A673 (cell line): Measurements from ENCODE around the gene WDFY4.

Source experiments
- EZH2 ChIP-seq: fragments of 200-600 bp; sonication (generic); IDR thresholded peaks from 2 replicates; pipeline ENCODE4 v1.6.1; 2017; ENCODE audit warnings: borderline replicate concordance, low read depth, mild to moderate bottlenecking, mixed read lengths, antibody characterized with exemption, low read length; ENCODE audit not compliant: poor library complexity, severe bottlenecking
- TF ChIP-seq, protein P1 (sequence below): fragments of 300-800, 200-600 bp; sonication (generic); conservative IDR thresholded peaks from 2 replicates; pipeline ENCODE4 v1.5.1; 2017; ENCODE audit warnings: low read depth, mild to moderate bottlenecking, antibody characterized with exemption, low read length, moderate library complexity, mixed read lengths

DNA sequence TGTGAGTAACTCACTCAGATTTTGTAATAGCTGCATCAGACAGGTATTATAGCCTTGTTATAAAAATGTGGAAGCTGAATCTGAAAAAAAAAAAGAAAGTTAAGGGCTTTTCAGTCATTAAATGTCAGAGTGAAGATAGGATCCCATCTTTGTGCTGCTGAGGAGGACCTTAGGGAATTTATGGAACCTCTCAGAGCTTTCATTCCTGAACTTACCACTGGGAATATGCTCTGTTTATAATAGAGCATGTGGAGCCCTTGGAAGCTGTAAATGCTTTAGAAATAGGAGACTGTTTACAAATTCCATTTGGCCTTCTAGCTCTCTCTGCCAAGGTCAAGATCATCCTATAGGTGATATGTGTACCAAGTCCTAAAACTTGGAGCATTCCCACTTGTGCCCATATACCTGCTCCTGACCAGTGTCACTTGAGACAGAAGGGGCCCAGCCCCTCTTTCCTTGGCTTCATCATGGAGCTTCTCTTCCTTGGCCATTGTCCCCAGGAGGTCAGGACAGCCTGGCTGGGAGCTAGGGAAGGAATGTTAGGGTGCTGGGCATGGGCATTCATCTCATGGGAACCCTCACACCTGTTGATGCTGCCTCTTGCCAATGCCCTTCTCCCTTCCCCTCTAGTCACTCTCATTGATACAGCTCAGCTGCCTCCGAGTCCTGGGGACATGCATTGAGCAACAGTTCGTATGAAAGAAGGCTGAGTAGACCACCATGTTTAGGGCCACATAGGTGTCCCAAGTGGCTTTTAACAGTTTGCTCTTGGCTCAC is 149.7 kb downstream of the WDFY4 start:
- TF ChIP-seq, protein P1, sequence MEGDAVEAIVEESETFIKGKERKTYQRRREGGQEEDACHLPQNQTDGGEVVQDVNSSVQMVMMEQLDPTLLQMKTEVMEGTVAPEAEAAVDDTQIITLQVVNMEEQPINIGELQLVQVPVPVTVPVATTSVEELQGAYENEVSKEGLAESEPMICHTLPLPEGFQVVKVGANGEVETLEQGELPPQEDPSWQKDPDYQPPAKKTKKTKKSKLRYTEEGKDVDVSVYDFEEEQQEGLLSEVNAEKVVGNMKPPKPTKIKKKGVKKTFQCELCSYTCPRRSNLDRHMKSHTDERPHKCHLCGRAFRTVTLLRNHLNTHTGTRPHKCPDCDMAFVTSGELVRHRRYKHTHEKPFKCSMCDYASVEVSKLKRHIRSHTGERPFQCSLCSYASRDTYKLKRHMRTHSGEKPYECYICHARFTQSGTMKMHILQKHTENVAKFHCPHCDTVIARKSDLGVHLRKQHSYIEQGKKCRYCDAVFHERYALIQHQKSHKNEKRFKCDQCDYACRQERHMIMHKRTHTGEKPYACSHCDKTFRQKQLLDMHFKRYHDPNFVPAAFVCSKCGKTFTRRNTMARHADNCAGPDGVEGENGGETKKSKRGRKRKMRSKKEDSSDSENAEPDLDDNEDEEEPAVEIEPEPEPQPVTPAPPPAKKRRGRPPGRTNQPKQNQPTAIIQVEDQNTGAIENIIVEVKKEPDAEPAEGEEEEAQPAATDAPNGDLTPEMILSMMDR = no peak
- no peak for TF ChIP-seq EZH2
